ENCODE results near the gene RGS13. TPM values are rescaled to one million over a fixed set of nuclear protein-coding genes. Genes with fewer than 3 reads are reported as not detected.

Gene RGS13
- total RNA-seq, 1 donor from 2014 or later: 3.4 TPM

- no peak for DNase-seq (ENCODE audit: low spot score)
These were observed 9.4 kb upstream of the RGS13 start for GRCh38 chr1:192626366-192627179.

- DNase-seq (ENCODE audit: low spot score): no peak
These were observed 8.0 kb upstream of the RGS13 start for GRCh38 chr1:192627901-192628300.

GRCh38 chr1:192628396-192629057, 7.4 kb upstream of the RGS13 start:
- DNase-seq (ENCODE audit: low spot score): no peak

- no peak for DNase-seq (ENCODE audit: low spot score)
These were observed 6.3 kb upstream of the RGS13 start for GRCh38 chr1:192629612-192630011.

- DNase-seq (ENCODE audit: low spot score): no peak
These were observed 5.2 kb upstream of the RGS13 start for GRCh38 chr1:192630521-192631287.

GRCh38 chr1:192631749-192632148, 4.2 kb upstream of the RGS13 start:
- DNase-seq (ENCODE audit: low spot score): no peak

- no peak for DNase-seq (ENCODE audit: low spot score)
These were observed 3.8 kb upstream of the RGS13 start for GRCh38 chr1:192632188-192632587.

GRCh38 chr1:192632641-192633532, 3.1 kb upstream of the RGS13 start:
- DNase-seq (ENCODE audit: low spot score): no peak

- no peak for DNase-seq (ENCODE audit: low spot score)
These were observed 2.3 kb upstream of the RGS13 start for GRCh38 chr1:192633533-192634253.

GRCh38 chr1:192635041-192635440, 906 bp upstream of the RGS13 start:
- DNase-seq (ENCODE audit: low spot score): no peak

GRCh38 chr1:192639607-192640368, 3.8 kb downstream of the RGS13 start:
- DNase-seq (ENCODE audit: low spot score): no peak

GRCh38 chr1:192652159-192652558, 16.2 kb downstream of the RGS13 start:
- no peak for DNase-seq (ENCODE audit: low spot score)

GRCh38 chr1:192654120-192654519, 18.2 kb downstream of the RGS13 start:
- no peak for DNase-seq (ENCODE audit: low spot score)

- no peak for DNase-seq (ENCODE audit: low spot score)
These were observed 18.8 kb downstream of the RGS13 start for GRCh38 chr1:192654591-192655251.

GRCh38 chr1:192657760-192658159, 21.8 kb downstream of the RGS13 start:
- no peak for DNase-seq (ENCODE audit: low spot score)

- no peak for DNase-seq (ENCODE audit: low spot score)
These were observed 22.3 kb downstream of the RGS13 start for GRCh38 chr1:192658255-192658654.

GRCh38 chr1:192660613-192661012, 24.7 kb downstream of the RGS13 start:
- DNase-seq (ENCODE audit: low spot score): no peak

- no peak for DNase-seq (ENCODE audit: low spot score)
These were observed 32.5 kb downstream of the RGS13 start for GRCh38 chr1:192668409-192668983.

GRCh38 chr1:192669174-192669573, 33.2 kb downstream of the RGS13 start:
- DNase-seq (ENCODE audit: low spot score): no peak

Measured in mucosa of gallbladder (tissue), 1 donor.